ENCODE data around the gene KAT5.
A peak's percentile ranks its signal among the peaks of the same experiment; 100 is the strongest.
"Not testable (repeated sequence)": the region's sequence is repeated elsewhere in the genome, so short reads cannot be mapped to it uniquely, and the experiment has no call there.

The KAT5 gene

GRCh38 chr11:65711785-65712632, at the start of gene KAT5:
Gene KAT5 (plus strand): TSS chr11:65712252. CDS start chr11:65712268, 16 bp downstream.
- DNase-seq (ENCODE audit: low read depth in 2 of 2), result peak; percentile 99
- TF ChIP-seq CTCF (IDR thresholded peaks at IDR 0.05; ENCODE audit: low read depth, low read length), result peak; percentile 99
- H3K4me3 ChIP-seq (replicated peaks in 1 of 2; ENCODE audit: low read depth in 2 of 2, low read length in 2 of 2), result peak within 1 kb of the TSS; percentile 77 to 78

GRCh38 chr11:65662799-65663638, 49.0 kb upstream of the KAT5 start, which contains the start of gene RELA:
Gene RELA (minus strand): TSS chr11:65662916. CDS start chr11:65662832, 84 bp downstream.
- H3K4me3 ChIP-seq (replicated peaks in 1 of 2; ENCODE audit: low read depth in 2 of 2, low read length in 2 of 2), result peak within 1 kb of the TSS; percentile 91 to 94
- DNase-seq (ENCODE audit: low read depth in 2 of 2), result peak; percentile 95 to 97

GRCh38 chr11:65663639-65664200, 48.3 kb upstream of the KAT5 start:
- no peak for TF ChIP-seq CTCF (IDR thresholded peaks at IDR 0.05; ENCODE audit: low read depth, low read length)
- peak overlapping the region; percentile 64 to 94 for H3K4me3 ChIP-seq (replicated peaks in 1 of 2; ENCODE audit: low read depth in 2 of 2, low read length in 2 of 2)
- peak; percentile 59 to 79 for DNase-seq (ENCODE audit: low read depth in 2 of 2)

More at GRCh38 chr11:65662799-65663638, 49.0 kb upstream of the KAT5 start, which contains the start of gene RELA:
- no peak for TF ChIP-seq CTCF (IDR thresholded peaks at IDR 0.05; ENCODE audit: low read depth, low read length)

GRCh38 chr11:65672180-65672860, 39.7 kb upstream of the KAT5 start:
- H3K4me3 ChIP-seq (replicated peaks in 1 of 2; ENCODE audit: low read depth in 2 of 2, low read length in 2 of 2), result no peak overlapping the region
- TF ChIP-seq CTCF (IDR thresholded peaks at IDR 0.05; ENCODE audit: low read depth, low read length), result no peak
- DNase-seq (ENCODE audit: low read depth in 2 of 2), result no peak

GRCh38 chr11:65672982-65673381, 39.1 kb upstream of the KAT5 start:
- H3K4me3 ChIP-seq (replicated peaks in 1 of 2; ENCODE audit: low read depth in 2 of 2, low read length in 2 of 2), result no peak overlapping the region
- TF ChIP-seq CTCF (IDR thresholded peaks at IDR 0.05; ENCODE audit: low read depth, low read length), result no peak
- DNase-seq (ENCODE audit: low read depth in 2 of 2), result no peak

- no peak for TF ChIP-seq CTCF (IDR thresholded peaks at IDR 0.05; ENCODE audit: low read depth, low read length)
- no peak for DNase-seq (ENCODE audit: low read depth in 2 of 2)
- no peak overlapping the region for H3K4me3 ChIP-seq (replicated peaks in 1 of 2; ENCODE audit: low read depth in 2 of 2, low read length in 2 of 2)
These were observed 31.8 kb upstream of the KAT5 start for GRCh38 chr11:65680192-65680743.

GRCh38 chr11:65683480-65683879, 28.6 kb upstream of the KAT5 start:
- H3K4me3 ChIP-seq (replicated peaks in 1 of 2; ENCODE audit: low read depth in 2 of 2, low read length in 2 of 2); DNase-seq (ENCODE audit: low read depth in 2 of 2): not testable (repeated sequence)
